Lower leg skin (tissue), 3 donors: Measurements from ENCODE around the gene KIAA0586.

ENCODE experiments used
- CTCF ChIP-seq, 3 donors: fragments of 450-650 bp; IDR thresholded peaks; one replicate each; pipeline ENCODE4 v1.5.1; 2016; ENCODE audit warnings: antibody characterized with exemption in 3 of 3, mild to moderate bottlenecking in 3 of 3, moderate library complexity in 2 of 3
- POLR2A ChIP-seq, 2 donors: fragments of 450-650 bp; IDR thresholded peaks; one replicate each; pipeline ENCODE4 v1.6.1; 2016 to 2017; ENCODE audit warnings: antibody characterized with exemption in 2 of 2, mild to moderate bottlenecking in 1 of 2, moderate library complexity in 1 of 2

GRCh38 chr14:58479975-58480374 lies 52.5 kb downstream of the KIAA0586 start:
- TF ChIP-seq CTCF (IDR thresholded peaks at IDR 0.05) (no peak), POLR2A (IDR thresholded peaks at IDR 0.05) (no peak)
